HG02763 (cell line): ENCODE data around the gene SYNE2.
"Not testable (repeated sequence)": the region's sequence is repeated elsewhere in the genome, so short reads cannot be mapped to it uniquely, and the experiment has no call there.

ENCODE experiments used
- ATAC-seq: cut with Tn5 transposase; IDR thresholded peaks from one replicate; pipeline ENCODE4 v1.9.1; 2021; ENCODE audit warnings: mild to moderate bottlenecking, moderate library complexity; ENCODE audit not compliant: unreplicated experiment

The SYNE2 gene

DNA sequence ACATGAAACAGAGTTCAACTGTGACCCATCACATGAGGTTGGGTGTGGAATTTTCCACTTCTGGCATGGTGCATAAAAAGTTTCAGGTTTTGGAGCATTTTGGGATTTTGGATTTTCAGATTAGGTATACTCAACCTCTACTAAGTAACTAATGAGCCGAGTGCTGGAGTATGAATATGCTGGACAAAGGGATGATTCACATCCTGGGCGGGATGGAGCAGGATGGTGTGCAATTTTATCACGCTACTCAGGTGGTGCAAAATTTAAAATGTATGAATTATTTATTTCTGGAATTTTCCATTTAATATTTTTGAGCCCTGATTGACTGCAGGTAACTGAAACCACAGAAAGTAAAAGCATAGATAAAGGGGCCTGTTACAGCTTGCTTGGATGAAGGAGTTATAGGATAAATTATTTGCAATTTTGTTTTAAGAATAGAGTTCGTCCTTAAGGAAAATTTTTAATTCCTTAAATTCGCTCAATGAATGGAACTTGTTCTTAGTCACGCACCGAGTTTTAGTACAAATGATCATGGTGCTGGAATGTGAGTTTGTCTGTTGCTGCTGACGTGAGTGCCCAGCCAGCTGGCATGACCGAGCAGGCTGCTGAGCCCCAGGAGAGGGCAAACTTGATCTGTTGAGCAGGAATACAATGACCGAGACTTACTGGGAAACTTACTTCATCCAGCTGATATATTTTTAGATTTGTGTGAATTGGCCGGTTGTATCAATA, 265.0 kb downstream of the SYNE2 start:
- no peak for ATAC-seq

DNA sequence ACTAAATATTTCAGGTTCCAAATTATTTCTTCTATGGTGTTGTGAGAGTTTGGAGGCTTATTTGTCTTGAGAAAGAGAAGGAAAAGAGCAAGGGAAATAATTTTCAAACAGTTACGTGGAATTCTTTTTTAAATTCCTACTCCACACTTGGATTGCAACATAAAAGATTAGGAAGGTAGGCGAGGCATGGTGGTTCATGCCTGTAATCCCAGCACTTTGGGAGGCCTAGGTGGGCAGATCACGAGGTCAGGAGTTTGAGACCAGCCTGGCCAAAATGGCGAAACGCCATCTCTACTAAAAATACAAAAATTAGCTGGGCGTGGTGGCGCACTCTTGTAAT, 265.6 kb downstream of the SYNE2 start:
- ATAC-seq, result not testable (repeated sequence)

DNA sequence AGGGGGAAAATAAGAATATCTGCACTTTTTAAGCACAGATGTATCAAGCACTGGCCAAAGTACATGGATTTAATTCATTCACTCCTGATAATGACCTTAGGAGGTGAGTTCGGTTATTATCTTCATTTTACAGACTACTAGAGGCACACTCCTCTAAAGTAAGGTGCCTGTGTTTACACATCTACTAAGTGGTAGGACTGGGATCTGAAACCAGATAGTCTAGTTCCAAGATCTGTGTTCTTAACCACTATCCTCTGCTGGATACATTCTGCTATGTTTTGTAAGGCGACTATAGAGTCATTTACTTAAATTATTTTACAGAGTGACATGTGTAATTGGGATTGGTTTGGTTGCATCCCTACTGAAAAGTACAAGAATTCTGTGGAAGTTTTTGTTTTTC, 266.1 kb downstream of the SYNE2 start:
- no peak for ATAC-seq

DNA sequence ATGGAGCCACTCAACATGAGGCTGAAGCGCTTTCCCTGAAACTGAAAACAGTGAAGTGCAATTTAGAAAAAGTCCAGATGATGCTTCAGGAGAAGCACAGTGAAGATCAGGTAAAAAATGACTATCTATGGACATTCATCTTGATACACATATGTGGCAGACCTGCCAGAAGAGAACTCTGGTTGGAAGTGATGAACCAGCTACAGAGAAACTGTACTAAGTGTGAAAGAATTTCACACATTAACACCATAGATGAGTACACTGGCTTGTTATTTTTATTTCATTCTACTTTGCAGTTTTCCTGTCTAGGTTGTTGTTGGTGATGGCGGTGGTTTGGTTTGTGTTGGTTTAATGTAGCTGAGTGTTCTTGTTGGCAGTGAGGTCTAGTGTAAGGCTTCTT, 266.7 kb downstream of the SYNE2 start:
- ATAC-seq, result no peak

DNA sequence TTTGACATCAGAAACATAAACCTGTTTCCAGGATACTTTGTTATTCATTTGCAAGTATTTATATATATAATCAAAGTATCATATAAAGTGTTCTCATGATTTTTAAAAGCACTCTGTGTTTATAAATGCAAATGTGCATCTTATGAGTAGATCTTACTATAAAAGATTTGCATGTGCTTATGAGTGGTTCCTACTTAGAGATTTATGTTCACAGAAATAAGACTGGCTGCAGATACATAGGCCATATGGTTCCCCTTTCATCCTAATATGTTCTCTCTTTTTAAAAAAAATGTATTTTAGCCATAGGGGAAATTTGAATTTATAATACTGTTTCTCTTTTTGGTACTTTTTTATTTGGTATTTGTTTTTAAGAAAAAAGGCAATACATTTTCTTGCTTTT, 267.2 kb downstream of the SYNE2 start:
- no peak for ATAC-seq

DNA sequence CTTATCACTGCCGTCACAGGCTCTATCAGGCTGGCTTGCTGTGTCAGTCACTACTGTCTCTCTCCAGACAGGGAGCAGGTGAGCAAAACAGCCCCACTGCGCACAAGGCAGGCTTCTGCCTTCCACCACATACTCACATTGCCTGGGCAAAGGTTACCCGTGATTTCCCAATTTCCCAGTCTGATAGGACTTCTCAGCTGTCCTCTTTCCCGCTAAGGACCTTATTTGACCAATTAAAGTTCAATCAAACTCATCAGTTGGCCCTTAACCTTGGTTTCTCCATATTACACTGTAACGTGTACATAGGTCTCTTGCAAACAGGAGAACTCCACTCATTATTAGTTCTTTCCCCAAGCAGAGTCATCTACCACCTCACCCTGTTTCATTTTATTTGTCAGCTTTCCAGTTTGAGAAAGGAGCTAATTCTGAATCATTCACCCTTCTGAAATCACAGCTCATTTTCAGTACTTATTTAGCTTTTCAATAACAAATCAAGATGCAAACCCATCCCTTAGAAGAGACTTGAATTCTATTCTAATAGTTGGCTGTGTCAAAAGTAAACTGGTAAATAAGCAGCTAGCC, 270.5 kb downstream of the SYNE2 start:
- ATAC-seq, result no peak

DNA sequence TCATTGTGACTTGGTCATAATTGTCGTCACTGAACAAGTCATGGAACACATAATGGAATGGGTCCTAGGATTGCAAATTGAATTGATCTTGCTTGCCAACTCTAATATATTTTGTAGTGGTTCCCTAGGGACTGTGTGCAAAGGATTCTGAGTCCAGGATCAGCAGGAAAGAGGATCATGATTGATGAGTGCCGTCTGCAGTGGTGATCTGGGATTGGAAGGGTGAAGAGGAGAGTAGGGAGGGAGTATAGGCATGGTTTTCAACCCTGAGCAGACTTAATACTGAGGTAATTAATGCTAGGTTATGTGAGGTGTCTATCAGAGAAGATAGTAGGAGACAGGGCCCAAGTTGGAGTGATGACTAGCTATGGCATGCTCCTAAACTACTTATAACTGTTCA, 272.5 kb downstream of the SYNE2 start:
- no peak for ATAC-seq

DNA sequence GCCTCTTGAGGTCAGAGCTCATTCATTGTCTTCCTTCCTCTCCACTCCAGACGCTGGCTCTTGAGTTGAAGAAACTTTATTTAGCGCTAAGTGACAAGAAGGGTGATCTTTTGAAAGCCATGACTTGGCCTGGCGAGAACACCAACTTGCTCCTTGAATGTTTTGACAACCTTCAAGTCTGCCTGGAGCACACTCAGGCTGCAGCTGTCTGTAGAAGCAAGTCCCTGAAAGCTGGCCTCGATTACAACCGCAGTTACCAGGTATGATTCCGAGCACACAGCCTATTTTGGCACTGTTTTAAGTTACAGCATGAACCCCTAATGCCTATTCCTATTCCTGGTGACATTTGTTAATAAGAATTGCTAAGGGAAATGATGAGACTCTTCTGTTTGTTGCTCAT, 273.7 kb downstream of the SYNE2 start:
- ATAC-seq, result no peak

DNA sequence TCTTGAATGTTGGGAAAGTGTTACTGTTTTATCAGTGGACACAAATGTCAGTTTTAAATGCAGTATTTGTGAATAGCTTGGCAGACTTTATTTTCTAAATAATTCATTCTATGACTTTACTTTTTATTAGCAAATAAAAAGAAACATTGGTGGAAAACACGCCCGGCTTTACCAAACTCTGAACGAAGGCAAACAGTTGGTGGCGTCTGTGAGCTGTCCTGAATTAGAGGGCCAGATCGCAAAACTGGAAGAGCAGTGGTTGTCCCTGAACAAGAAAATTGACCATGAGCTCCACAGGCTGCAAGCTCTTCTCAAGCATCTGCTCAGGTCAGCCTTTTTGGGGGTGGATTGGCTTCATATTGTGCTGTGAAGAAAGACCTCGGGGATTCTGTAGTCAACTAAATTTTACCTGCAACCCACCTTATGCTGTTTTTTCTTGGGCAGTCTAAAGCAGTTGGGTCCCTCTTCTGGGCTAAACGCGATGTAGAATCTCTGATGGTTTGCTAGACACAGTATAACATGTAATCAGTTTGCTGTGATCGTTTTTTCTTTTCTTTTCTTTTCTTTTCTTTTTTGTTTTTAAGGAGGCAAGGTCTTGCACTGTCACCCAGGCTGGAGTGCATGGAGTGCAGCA, 285.0 kb downstream of the SYNE2 start:
- no peak for ATAC-seq

DNA sequence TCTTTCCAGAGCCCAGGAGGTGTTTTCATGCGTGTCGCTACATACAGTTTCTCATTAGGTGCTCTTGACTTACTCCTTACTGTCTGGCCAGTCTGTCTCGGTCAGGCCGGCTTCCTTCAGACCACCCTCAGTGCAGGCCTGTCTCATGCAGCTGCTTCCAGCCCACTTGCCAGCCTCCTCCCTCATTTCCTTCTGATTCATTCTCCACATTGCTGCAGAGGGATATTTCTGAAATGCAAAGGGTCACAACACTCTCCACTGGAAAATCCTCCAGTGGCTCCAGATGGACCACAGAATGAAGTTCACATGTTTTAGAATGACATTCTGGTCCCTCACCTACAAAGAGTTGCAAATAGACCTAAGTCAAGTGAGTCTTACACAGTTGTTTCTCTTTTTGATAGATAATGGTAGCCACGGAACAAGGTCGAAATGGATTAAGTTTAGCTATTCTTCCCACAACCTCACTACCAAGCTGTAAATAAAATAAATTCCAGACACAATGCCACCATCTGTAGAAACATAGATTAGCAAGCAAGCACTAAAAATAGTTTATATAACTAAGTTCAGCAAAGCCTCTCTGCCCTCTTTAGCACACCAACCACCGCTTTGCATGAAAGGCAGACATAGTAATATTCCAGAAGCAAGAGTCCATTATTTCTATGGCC, 294.5 kb downstream of the SYNE2 start:
- no peak for ATAC-seq

DNA sequence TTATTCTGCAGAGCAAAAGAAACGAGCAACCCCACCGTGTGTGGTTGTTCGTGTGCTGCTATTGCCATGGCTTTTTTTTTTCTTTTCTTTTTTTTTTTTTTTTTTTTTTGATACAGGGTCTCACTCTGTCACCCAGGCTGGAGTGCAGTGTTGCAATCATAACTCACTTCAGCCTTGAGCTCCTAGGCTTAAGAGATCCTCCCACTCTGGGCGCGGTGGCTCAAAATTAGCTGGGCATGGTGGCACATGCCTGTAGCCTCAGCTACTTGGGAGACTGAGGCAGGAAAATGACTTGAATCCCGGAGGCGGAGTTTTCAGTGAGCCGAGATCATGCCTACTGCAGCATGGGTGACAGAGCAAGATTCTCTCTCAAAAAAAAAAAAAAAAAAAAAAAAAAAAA, 297.1 kb downstream of the SYNE2 start:
- no peak for ATAC-seq

DNA sequence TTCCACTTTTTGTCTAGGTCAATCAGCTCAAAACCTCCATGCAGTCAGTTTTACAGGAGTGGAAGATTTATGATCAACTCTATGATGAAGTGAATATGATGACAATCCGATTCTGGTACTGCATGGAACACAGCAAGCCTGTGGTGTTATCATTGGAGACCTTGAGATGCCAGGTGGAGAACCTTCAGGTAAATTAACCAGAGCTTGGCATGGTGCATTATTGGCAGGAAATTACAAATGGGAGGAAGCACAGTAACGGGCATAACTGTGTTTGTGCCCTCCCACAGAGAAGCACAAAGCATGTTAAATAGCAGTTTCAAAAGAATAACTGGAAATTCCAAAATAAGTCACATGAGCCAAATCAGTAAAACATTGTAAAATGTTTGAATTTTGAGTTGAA, 305.8 kb downstream of the SYNE2 start:
- ATAC-seq, result no peak

DNA sequence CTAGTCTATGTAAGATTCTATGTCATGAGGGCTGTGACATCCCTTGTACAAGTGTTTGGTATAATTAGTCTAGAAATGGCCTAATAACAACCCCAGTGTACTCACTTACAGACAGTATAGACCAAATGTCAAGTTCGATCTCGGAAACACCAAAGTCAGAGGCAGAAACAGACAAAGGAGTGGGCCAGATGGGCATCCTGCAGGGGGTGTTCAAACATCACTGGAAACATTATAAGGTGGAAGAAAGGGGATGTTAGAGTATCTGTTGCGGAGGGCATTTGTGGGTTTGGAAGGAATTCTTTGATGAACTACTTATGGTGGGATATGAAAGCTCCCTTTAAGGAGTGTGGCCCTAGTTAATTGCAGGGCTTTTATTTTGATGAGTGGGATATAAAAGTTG, 306.8 kb downstream of the SYNE2 start:
- ATAC-seq, result no peak

DNA sequence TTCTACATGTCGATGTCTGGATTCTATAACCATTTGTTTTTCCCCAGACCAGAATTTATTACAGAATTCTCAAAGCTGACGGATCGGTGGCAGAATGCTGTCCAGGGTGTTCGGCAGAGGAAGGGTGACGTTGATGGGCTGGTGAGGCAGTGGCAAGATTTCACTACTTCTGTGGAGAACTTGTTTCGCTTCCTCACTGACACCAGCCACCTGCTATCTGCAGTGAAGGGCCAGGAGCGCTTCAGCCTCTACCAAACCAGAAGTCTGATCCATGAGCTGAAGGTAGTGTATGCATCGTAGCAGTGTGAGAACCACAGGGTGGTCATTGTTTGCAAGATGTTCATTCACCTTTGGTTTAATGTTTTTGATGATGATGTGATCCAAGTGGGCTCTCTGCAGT, 317.4 kb downstream of the SYNE2 start:
- no peak for ATAC-seq

DNA sequence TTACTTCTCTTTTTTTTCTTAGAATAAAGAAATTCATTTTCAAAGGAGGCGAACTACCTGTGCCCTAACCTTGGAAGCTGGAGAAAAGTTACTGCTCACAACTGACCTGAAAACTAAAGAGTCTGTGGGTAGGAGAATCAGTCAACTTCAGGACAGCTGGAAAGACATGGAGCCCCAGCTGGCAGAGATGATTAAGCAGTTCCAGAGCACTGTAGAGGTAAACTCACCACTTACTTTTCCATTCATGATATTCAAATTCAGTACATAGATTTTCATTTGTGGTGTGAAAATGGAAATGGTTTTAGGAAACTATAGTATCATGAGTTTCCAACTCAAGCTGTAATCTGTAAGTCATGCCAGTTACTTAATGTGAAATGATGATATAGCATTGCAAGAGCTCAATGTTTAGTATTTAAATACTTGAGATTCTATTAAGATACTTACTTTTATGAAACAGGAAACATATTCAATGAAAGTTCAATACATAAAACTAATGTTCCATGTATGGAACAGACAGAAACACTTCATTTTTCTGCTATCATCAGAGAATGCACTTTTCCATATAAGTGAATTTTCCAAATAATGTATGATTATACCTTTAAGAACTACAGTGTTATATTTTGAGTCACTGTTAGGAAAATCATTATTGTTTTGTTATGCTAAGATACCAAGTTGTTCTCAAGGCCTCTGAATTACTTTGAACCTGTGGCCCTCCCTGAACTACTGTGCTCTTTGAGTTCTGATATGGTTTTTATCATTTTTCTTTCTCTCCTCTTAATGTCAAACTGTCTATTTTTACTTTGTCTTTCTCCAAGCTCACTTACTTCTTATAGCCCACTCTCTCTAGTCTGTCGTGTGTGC, 322.3 kb downstream of the SYNE2 start:
- no peak for ATAC-seq

DNA sequence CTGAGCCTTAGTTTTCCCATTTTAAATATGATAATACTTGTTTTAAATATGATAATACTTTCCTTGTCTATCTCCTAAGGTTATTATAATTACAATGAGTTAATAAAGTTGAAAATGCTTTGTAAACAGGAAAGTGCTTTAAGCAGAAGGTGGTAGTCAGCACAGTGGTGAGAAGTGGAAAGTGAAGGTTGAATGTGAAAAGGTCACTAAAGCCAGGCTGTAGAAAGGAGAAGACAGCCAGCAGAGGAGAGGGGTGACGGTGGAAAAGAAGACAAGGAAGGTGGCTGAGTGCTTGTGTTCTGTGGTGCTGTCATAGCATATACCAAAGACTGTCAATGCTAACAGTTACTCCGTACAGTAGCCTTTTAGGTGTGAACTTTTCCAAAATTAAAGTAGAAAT, 323.5 kb downstream of the SYNE2 start:
- ATAC-seq, result no peak

DNA sequence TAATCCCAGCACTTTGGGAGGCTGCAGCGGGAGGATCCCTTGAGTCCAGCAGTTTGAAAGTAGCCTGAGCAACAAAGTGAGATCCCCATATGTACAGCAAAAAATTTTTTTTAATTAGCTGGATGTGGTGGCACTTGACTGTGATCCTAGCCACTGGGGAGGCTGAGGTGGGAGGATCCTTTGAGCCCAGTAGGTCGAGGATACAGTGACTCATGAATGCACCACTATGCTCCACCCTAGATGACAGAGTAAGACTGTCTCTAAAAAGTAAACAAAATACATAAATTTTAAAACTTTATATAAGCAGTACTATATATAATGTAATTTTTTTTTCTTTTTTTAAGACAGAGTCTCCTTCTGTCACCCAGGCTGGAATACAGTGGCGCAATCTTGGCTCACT, 326.0 kb downstream of the SYNE2 start:
- no peak for ATAC-seq

DNA sequence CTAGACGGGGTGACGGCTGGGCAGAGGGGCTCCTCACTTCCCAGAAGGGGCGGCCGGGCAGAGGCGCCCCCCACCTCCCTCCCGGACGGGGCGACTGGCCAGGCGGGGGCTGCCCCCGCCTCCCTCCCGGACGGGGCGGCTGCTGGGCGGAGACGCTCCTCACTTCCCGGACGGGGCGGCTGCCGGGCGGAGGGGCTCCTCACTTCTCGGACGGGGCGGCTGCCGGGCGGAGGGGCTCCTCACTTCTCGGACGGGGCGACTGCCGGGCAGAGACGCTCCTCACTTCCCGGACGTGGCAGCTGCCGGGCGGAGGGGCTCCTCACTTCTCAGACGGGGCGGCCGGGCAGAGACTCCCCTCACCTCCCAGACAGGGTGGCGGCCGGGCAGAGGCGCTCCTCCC, 330.1 kb downstream of the SYNE2 start:
- not testable (repeated sequence) for ATAC-seq

DNA sequence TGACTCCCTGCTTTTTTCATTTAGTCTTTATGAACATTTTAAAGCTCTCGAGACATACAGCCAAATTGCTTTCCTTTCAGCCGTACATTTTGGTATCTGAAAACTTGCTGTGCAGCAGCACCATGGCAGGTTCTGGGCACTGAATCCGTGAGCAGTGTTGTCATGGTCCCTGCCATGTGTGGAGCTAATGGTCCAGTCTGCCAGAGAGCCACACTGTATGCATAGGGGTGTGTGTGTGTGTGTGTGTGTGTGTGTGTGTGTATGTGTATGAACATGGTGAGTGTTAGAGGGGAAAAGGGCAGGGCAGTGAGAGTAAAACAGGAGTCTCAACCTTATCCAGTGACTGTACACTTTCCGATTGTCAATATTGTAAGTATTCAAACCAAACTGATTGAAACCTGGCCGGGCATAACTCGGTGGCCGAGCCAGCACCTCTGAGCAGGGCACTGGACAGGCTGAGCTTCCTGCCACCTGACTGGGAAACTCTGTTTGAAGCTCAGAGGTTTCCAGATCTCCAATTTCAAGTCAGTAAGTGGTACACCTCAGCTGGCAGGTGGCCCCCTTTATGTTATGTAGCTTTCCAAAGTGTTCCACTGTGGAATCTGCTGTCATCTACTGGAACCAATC, 331.4 kb downstream of the SYNE2 start:
- no peak for ATAC-seq

DNA sequence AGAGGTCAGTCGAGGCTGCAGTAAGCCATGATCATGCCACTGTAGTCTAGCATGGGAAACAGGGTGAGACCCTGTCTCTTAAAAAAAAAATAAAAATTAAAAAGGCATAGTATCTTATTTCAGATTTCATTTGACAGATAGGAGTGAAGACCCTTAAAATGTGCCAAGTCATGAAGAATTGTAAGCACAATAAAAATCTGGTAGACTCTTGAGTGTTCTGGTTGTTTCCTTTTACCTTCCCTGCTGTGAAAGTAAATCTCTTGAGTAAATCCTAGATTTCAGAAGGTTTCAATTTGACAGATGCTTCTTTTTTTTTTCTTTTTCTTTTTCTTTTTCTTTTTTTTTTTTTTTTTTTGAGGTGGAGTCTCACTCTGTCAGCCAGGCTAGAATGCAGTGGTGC, 332.4 kb downstream of the SYNE2 start:
- no peak for ATAC-seq
